Measurements from ENCODE around the gene SLC16A13. TPM values are rescaled to one million over a fixed set of nuclear protein-coding genes. Genes with fewer than 3 reads are reported as not detected.
A peak's percentile ranks its signal among the peaks of the same experiment; 100 is the strongest.
"Not testable (repeated sequence)": the region's sequence is repeated elsewhere in the genome, so short reads cannot be mapped to it uniquely, and the experiment has no call there.

The SLC16A13 gene
- total RNA-seq, 1 experiment from 2014 or later: 40.6 TPM

DNA sequence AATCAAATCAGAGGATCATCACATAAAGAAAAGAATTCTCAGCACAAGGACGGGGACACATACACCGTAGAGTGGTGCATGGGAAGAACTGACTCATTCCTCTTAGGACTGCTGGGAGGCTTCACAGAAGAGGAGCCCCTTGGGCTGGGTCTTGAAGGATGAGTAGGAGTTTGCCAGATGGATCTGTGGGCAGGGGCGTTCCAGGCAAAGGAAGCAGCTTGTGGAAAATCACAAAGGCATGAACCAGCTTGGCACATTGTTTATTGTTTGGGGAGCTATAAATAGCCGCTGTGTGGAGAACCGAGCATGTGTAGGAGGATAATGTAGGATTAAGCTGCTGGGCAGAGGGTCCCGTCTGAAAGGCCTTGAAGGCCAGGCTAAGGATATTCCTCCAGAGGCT, 13.2 kb downstream of the SLC16A13 start:
- H4K20me1 ChIP-seq (ENCODE audit: insufficient read depth): no peaks in the 10 kb centered on the region
- no peaks in the 10 kb centered on the region for H3K79me2 ChIP-seq (ENCODE audit: low read depth)
- no TSS peak for BruUV-seq (replicated peaks)
- H3K9me3 ChIP-seq (ENCODE audit: insufficient read depth, low read depth): no peaks in the 10 kb centered on the region
- H3K27me3 ChIP-seq (ENCODE audit: insufficient read depth, low read depth): no peaks in the 10 kb centered on the region
- ChIA-PET CTCF (no interaction called here), POLR2A (ENCODE audit: unreplicated experiment) (no interaction called here)
- no peaks in the 10 kb centered on the region for H3K36me3 ChIP-seq (ENCODE audit: low read depth)
- H3K4me1 ChIP-seq (replicated peaks; ENCODE audit: insufficient read depth): peaks cover 48% of the 10 kb centered on the region
- no peaks in the 10 kb centered on the region for H3K9me2 ChIP-seq (ENCODE audit: insufficient read depth)
- no peak overlapping the region for H2AFZ ChIP-seq
- peaks cover 31% of the 10 kb centered on the region for H3F3A ChIP-seq (ENCODE audit: insufficient read depth, low read depth)
- no peak for DNase-seq
- intact Hi-C loops (cut with micrococcal nuclease; ENCODE audit: unreplicated experiment): loop anchor here (5.0 to 10.0 kb wide), 3 partner anchors 536 to 993 kb away; partner anchors contain the start of genes MPDU1, TP53 and WRAP53
- no peak for TF ChIP-seq EZH2 (IDR thresholded peaks at IDR 0.05; ENCODE audit: low read depth)
- TF ChIP-seq, protein P1, sequence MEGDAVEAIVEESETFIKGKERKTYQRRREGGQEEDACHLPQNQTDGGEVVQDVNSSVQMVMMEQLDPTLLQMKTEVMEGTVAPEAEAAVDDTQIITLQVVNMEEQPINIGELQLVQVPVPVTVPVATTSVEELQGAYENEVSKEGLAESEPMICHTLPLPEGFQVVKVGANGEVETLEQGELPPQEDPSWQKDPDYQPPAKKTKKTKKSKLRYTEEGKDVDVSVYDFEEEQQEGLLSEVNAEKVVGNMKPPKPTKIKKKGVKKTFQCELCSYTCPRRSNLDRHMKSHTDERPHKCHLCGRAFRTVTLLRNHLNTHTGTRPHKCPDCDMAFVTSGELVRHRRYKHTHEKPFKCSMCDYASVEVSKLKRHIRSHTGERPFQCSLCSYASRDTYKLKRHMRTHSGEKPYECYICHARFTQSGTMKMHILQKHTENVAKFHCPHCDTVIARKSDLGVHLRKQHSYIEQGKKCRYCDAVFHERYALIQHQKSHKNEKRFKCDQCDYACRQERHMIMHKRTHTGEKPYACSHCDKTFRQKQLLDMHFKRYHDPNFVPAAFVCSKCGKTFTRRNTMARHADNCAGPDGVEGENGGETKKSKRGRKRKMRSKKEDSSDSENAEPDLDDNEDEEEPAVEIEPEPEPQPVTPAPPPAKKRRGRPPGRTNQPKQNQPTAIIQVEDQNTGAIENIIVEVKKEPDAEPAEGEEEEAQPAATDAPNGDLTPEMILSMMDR (conservative IDR thresholded peaks at IDR 0.05): no peak
- no peak overlapping the region for H3K4me3 ChIP-seq
- no peak overlapping the region for H3K4me2 ChIP-seq
- H3K27ac ChIP-seq: no peak overlapping the region

DNA sequence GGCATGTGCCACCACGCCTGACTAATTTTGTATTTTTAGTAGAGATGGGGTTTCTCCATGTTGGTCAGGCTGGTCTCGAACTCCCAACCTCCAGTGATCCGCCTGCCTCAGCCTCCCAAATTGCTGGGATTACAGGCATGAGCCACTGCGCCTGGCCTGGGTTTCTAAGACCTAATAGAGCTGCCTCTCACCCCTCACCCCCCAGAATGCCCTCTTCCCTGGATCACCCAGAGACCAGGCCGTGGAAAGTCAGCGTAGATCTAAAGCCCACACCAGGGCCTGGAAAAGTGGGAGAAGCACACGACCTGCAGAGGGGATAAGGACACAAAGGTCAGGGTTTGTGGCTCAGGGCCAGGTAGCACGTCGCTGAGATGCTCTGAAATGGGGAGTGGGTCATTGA, 14.8 kb downstream of the SLC16A13 start:
- H3K27ac ChIP-seq; DNase-seq; BruUV-seq (replicated peaks); intact Hi-C loops (cut with micrococcal nuclease; ENCODE audit: unreplicated experiment); H3K4me3 ChIP-seq; H3K4me2 ChIP-seq; H3K9me2 ChIP-seq (ENCODE audit: insufficient read depth); H3K36me3 ChIP-seq (ENCODE audit: low read depth); H3K79me2 ChIP-seq (ENCODE audit: low read depth); POLR2A ChIA-PET (ENCODE audit: unreplicated experiment); H4K20me1 ChIP-seq (ENCODE audit: insufficient read depth); H2AFZ ChIP-seq; H3K9me3 ChIP-seq (ENCODE audit: insufficient read depth, low read depth); H3K27me3 ChIP-seq (ENCODE audit: insufficient read depth, low read depth): not testable (repeated sequence)
- CTCF ChIA-PET: interaction anchor here (0.5 kb wide), 1 partner anchor 544 kb away, joined by 4 read pairs; no protein-coding TSS in a partner anchor
- Histone ChIP-seq H3F3A (ENCODE audit: insufficient read depth, low read depth) (peaks cover 21% of the 10 kb centered on the region), H3K4me1 (replicated peaks; ENCODE audit: insufficient read depth) (peaks cover 37% of the 10 kb centered on the region)

DNA sequence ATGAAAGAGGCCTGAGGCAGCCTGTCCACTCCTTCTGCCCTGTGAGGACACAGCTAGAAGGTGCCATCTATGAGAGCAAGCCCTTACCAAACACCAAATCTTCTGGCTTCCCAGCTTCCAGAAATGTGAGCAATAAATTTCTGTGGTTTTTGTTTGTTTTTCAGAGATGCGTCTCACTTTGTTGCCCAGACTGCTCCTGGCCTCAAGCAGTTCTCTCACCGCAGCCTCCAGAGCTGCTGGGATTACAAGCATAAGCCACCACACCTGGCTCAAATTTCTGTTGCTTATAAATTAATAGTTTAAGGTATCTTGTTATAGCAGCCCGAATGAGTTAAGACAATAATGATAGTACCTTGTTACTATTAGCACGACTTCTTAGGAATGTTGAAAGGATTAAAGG, 20.6 kb downstream of the SLC16A13 start:
- ChIA-PET CTCF (interaction anchor here (0.7 kb wide), 1 partner anchor 121 kb away, joined by 7 read pairs; no protein-coding TSS in a partner anchor), POLR2A (ENCODE audit: unreplicated experiment) (interaction anchor here (0.5 to 0.6 kb wide), 2 partner anchors 116 to 519 kb away, joined by 3 read pairs; no protein-coding TSS in a partner anchor)
- intact Hi-C loops (cut with micrococcal nuclease; ENCODE audit: unreplicated experiment): no loop called here
- Histone ChIP-seq H2AFZ (no peak overlapping the region), H3K79me2 (ENCODE audit: low read depth) (no peaks in the 10 kb centered on the region), H3K9me3 (ENCODE audit: insufficient read depth, low read depth) (no peaks in the 10 kb centered on the region), H3K9me2 (ENCODE audit: insufficient read depth) (no peaks in the 10 kb centered on the region), H3K4me3 (no peak overlapping the region), H3F3A (ENCODE audit: insufficient read depth, low read depth) (peaks cover 34% of the 10 kb centered on the region), H3K27ac (peak overlapping the region; percentile 22; the same call in 1 of the 2 replicates), H3K4me1 (replicated peaks; ENCODE audit: insufficient read depth) (peaks cover 36% of the 10 kb centered on the region), H3K4me2 (no peak overlapping the region), H4K20me1 (ENCODE audit: insufficient read depth) (no peaks in the 10 kb centered on the region), H3K36me3 (ENCODE audit: low read depth) (no peaks in the 10 kb centered on the region), H3K27me3 (ENCODE audit: insufficient read depth, low read depth) (no peaks in the 10 kb centered on the region)
- BruUV-seq (replicated peaks): no TSS peak
- DNase-seq: peak; percentile 14 to 78
- TF ChIP-seq, protein P1 (conservative IDR thresholded peaks at IDR 0.05): no peak
- no peak for TF ChIP-seq EZH2 (IDR thresholded peaks at IDR 0.05; ENCODE audit: low read depth)

Data from PC-9 (cell line).